PC-9 (cell line): Measurements from ENCODE around the gene GPR157.

ENCODE experiments used
- CTCF ChIP-seq: fragments of 200-600 bp; sonication (generic); conservative IDR thresholded peaks from 2 replicates; pipeline ENCODE4 v1.6.1; 2017; ENCODE audit warnings: mixed run types, antibody characterized with exemption, mild to moderate bottlenecking, moderate library complexity
- EZH2 ChIP-seq: fragments of 200-600 bp; sonication (generic); IDR thresholded peaks from 2 replicates; pipeline ENCODE4 v1.8.0; 2017; ENCODE audit warnings: antibody characterized with exemption, low read depth

GRCh38 chr1:9057851-9058250 is 71.1 kb downstream of the GPR157 start:
- TF ChIP-seq CTCF (no peak), EZH2 (no peak)
